IMR-90 (cell line): Measurements from ENCODE around the gene ZNF425. TPM values are rescaled to one million over a fixed set of nuclear protein-coding genes. Genes with fewer than 3 reads are reported as not detected.

Experiments used
- ATAC-seq: fragments of 200-7000 bp; cut with Tn5 transposase; 2 replicates; pipeline ENCODE4 v1.9.1; 2020; ENCODE audit warnings: low read depth, mild to moderate bottlenecking, moderate library complexity
- BruUV-seq: library from RNA; stranded (reverse); fragments of 400-500 nt; replicated peaks from 2 replicates; lab custom pipeline; 2021; lab: Mats Ljungman, UMichigan
- CTCF ChIA-PET: fragments of 300-600 bp; formaldehyde crosslinking; extraction: SDS; loops from one replicate; lab custom pipeline; 2021; ENCODE audit warnings: antibody characterized with exemption; lab: Yijun Ruan, JAX
- POLR2A ChIA-PET: fragments of 300-600 bp; sonication (Branson Sonifier 250); formaldehyde crosslinking; loops from one replicate; lab custom pipeline; 2022; ENCODE audit warnings: antibody characterized with exemption; ENCODE audit not compliant: unreplicated experiment; lab: Charles Lee
- DNase-seq: peaks from one replicate; pipeline ENCODE4 v3.0.0; 2013
- H2AFZ ChIP-seq: replicated peaks from 2 replicates; pipeline ENCODE3; 2013; ENCODE audit warnings: low read length, mild to moderate bottlenecking; ENCODE audit not compliant: poor library complexity
- H2AK5ac ChIP-seq: 2 replicates; pipeline ENCODE4 v1.6.1; 2013; ENCODE audit warnings: low read depth, low read length, inconsistent platforms
- H2AK9ac ChIP-seq: replicated peaks from 2 replicates; pipeline ENCODE3; 2013; ENCODE audit warnings: mild to moderate bottlenecking, low read depth, low read length, moderate library complexity; ENCODE audit not compliant: poor library complexity
- H2BK120ac ChIP-seq: 2 replicates; pipeline ENCODE4 v1.6.1; 2013; ENCODE audit warnings: low read depth, low read length, inconsistent platforms
- H2BK15ac ChIP-seq: 3 replicates; pipeline ENCODE4 v1.6.1; 2013; ENCODE audit warnings: low read depth, low read length, inconsistent platforms
- H2BK20ac ChIP-seq: 2 replicates; pipeline ENCODE4 v1.6.1; 2013; ENCODE audit warnings: low read depth, mild to moderate bottlenecking, inconsistent platforms, low read length, moderate library complexity
- H2BK5ac ChIP-seq: 2 replicates; pipeline ENCODE4 v1.6.1; 2013; ENCODE audit warnings: mild to moderate bottlenecking, low read depth, low read length, inconsistent platforms; ENCODE audit not compliant: poor library complexity, severe bottlenecking
- H3K14ac ChIP-seq: replicated peaks from 2 replicates; pipeline ENCODE4 v1.6.1; 2013; ENCODE audit warnings: low read depth, low read length, inconsistent platforms
- H3K18ac ChIP-seq: 2 replicates; pipeline ENCODE4 v1.6.1; 2013; ENCODE audit warnings: low read depth, low read length, control low read depth
- H3K23ac ChIP-seq: 2 replicates; pipeline ENCODE4 v1.6.1; 2013; ENCODE audit warnings: low read depth, low read length, inconsistent platforms
- H3K27ac ChIP-seq: 2 replicates; pipeline ENCODE4 v1.5.1; 2013; ENCODE audit warnings: mild to moderate bottlenecking, control low read depth, low read length; ENCODE audit not compliant: insufficient read depth
- H3K27me3 ChIP-seq: 2 replicates; pipeline ENCODE4 v1.6.1; 2013; ENCODE audit warnings: low read length; ENCODE audit not compliant: control insufficient read depth, insufficient read depth
- H3K36me3 ChIP-seq: 2 replicates; pipeline ENCODE4 v1.6.1; 2013; ENCODE audit warnings: low read length, mixed read lengths; ENCODE audit not compliant: control insufficient read depth, insufficient read depth
- H3K4ac ChIP-seq: 2 replicates; pipeline ENCODE4 v1.6.1; 2013; ENCODE audit warnings: low read depth, low read length, inconsistent platforms
- H3K4me1 ChIP-seq: 2 replicates; pipeline ENCODE4 v1.6.1; 2013; ENCODE audit warnings: low read length, mixed read lengths; ENCODE audit not compliant: control insufficient read depth, insufficient read depth
- H3K4me2 ChIP-seq: 2 replicates; pipeline ENCODE4 v1.6.1; 2013; ENCODE audit warnings: low read depth, mild to moderate bottlenecking, control low read depth, low read length, moderate library complexity
- H3K4me3 ChIP-seq: 2 replicates; pipeline ENCODE4 v1.5.1; 2013; ENCODE audit warnings: low read depth, mild to moderate bottlenecking, control low read depth, low read length, moderate library complexity; ENCODE audit not compliant: insufficient read depth
- H3K56ac ChIP-seq: 2 replicates; pipeline ENCODE4 v1.6.1; 2013; ENCODE audit warnings: low read length, inconsistent platforms; ENCODE audit not compliant: insufficient read depth; ENCODE audit errors: extremely low read depth
- H3K79me1 ChIP-seq, 2 experiments: 2 replicates each; pipeline ENCODE4 v1.6.1; 2013; ENCODE audit warnings: low read length in 2 of 2, inconsistent platforms in 1 of 2, low read depth in 1 of 2
- H3K9ac ChIP-seq: 2 replicates; pipeline ENCODE4 v1.6.1; 2013; ENCODE audit warnings: low read depth, low read length, control low read depth
- H3K9me1 ChIP-seq: 2 replicates; pipeline ENCODE4 v1.6.1; 2013; ENCODE audit warnings: low read length, inconsistent platforms; ENCODE audit not compliant: insufficient read depth
- H3K9me3 ChIP-seq: 2 replicates; pipeline ENCODE4 v1.6.1; 2013; ENCODE audit warnings: low read length; ENCODE audit not compliant: control insufficient read depth, insufficient read depth
- H4K20me1 ChIP-seq: 2 replicates; pipeline ENCODE4 v1.6.1; 2013; ENCODE audit warnings: low read length, inconsistent platforms; ENCODE audit not compliant: insufficient read depth
- H4K5ac ChIP-seq: 2 replicates; pipeline ENCODE4 v1.6.1; 2013; ENCODE audit warnings: mild to moderate bottlenecking, low read depth, low read length, control low read depth
- H4K8ac ChIP-seq, 2 experiments: 2 replicates each; pipeline ENCODE4 v1.6.1; 2013; ENCODE audit warnings: low read depth in 2 of 2, low read length in 2 of 2, control low read depth in 1 of 2, inconsistent platforms in 1 of 2
- H4K91ac ChIP-seq: 2 replicates; pipeline ENCODE4 v1.6.1; 2013; ENCODE audit warnings: low read depth, low read length, inconsistent platforms; ENCODE audit not compliant: insufficient read depth
- BHLHE40 ChIP-seq: fragments of 150-350 bp; IDR thresholded peaks from 2 replicates; pipeline ENCODE4 v1.6.1; 2016; ENCODE audit warnings: mild to moderate bottlenecking, low read depth, low read length
- CEBPB ChIP-seq: IDR thresholded peaks from 2 replicates; pipeline ENCODE4 v1.6.1; 2012; ENCODE audit warnings: low read depth, low read length, improper control_type of control experiment
- CHD1 ChIP-seq: IDR thresholded peaks from 2 replicates; pipeline ENCODE4 v1.6.1; 2012; ENCODE audit warnings: low read depth, low read length, improper control_type of control experiment
- FOS ChIP-seq: fragments of 150-350 bp; IDR thresholded peaks from 2 replicates; pipeline ENCODE4 v1.6.1; 2016; ENCODE audit warnings: low read depth, low read length
- MAFK ChIP-seq: IDR thresholded peaks from 2 replicates; pipeline ENCODE4 v1.6.1; 2012; ENCODE audit warnings: low read depth, low read length, improper control_type of control experiment
- MAZ ChIP-seq: IDR thresholded peaks from 2 replicates; pipeline ENCODE4 v1.6.1; 2012; ENCODE audit warnings: low read depth, mild to moderate bottlenecking, low read length, improper control_type of control experiment, moderate library complexity, borderline replicate concordance
- MXI1 ChIP-seq: IDR thresholded peaks from 2 replicates; pipeline ENCODE4 v1.6.1; 2012; ENCODE audit warnings: low read depth, mild to moderate bottlenecking, low read length, moderate library complexity, borderline replicate concordance
- NFE2L2 ChIP-seq: fragments of 150-350 bp; IDR thresholded peaks from 2 replicates; pipeline ENCODE4 v1.6.1; 2016; ENCODE audit warnings: low read depth, mild to moderate bottlenecking, low read length
- POLR2A ChIP-seq: IDR thresholded peaks from 2 replicates; pipeline ENCODE4 v1.6.1; 2012; ENCODE audit warnings: mild to moderate bottlenecking, low read depth, low read length
- RAD21 ChIP-seq: IDR thresholded peaks from 2 replicates; pipeline ENCODE4 v1.6.1; 2012; ENCODE audit warnings: low read length, improper control_type of control experiment
- RCOR1 ChIP-seq: IDR thresholded peaks from 2 replicates; pipeline ENCODE4 v1.6.1; 2012; ENCODE audit warnings: mild to moderate bottlenecking, low read length, improper control_type of control experiment; ENCODE audit not compliant: insufficient replicate concordance
- RFX5 ChIP-seq: IDR thresholded peaks from 2 replicates; pipeline ENCODE4 v1.8.0; 2012; ENCODE audit warnings: low read depth, mild to moderate bottlenecking, low read length, moderate library complexity
- SMC3 ChIP-seq: fragments of 150-350 bp; IDR thresholded peaks from 2 replicates; pipeline ENCODE4 v1.6.1; 2016; ENCODE audit warnings: low read depth, mild to moderate bottlenecking, antibody characterized with exemption, low read length, moderate library complexity
- WGBS, 2 experiments: methylation state at CpG; one replicate each; pipeline versions ENCODE4 v1.1.5 to v1.1.7; 2013; ENCODE audit warnings: missing lambda C conversion rate in 2 of 2; ENCODE audit not compliant: insufficient read length in 1 of 2; ENCODE audit errors: extremely low coverage in 2 of 2; 5-methylcytosine and 5-hydroxymethylcytosine counted together
- dilution Hi-C: fragments of 300-500 bp; cut with HindIII; formaldehyde crosslinking; loops from one replicate; pipeline ENCODE4 v1.14.3; 2018; ENCODE audit warnings: low sequenced_read_pairs; ENCODE audit not compliant: unreplicated experiment
- in situ Hi-C: fragments of 300-500 bp; cut with MboI; formaldehyde crosslinking; loops from 3 replicates; pipeline ENCODE4 v1.14.3; 2019; ENCODE audit warnings: low sequenced_read_pairs, inconsistent platforms, mixed read lengths
- intact Hi-C: fragments of 100-400 bp; cut with micrococcal nuclease; formaldehyde crosslinking; loops from 2 replicates; pipeline ENCODE4 v1.10.0; 2022
- polyA plus RNA-seq, 3 experiments: library from polyadenylated mRNA; depleted of rRNA; stranded (reverse); fragments of >200 nt; gene quantifications; 2 replicates each; pipeline ENCODE4 v1.2.3, GENCODE V29; 2012; ENCODE audit warnings: low replicate concordance in 1 of 3
- total RNA-seq: library from RNA; depleted of rRNA; stranded (reverse); fragments of >200 nt; gene quantifications from 2 replicates; pipeline ENCODE4 v1.2.3, GENCODE V29; 2012
- TF ChIP-seq, protein P1 (sequence below): fragments of 150-350 bp; IDR thresholded peaks from 2 replicates; pipeline ENCODE4 v1.6.1; 2016; ENCODE audit warnings: low read depth, mild to moderate bottlenecking, low read length, moderate library complexity, borderline replicate concordance
- TF ChIP-seq, protein P2 (sequence below): fragments of 150-350 bp; IDR thresholded peaks from 2 replicates; pipeline ENCODE4 v1.6.1; 2017; ENCODE audit warnings: mild to moderate bottlenecking, antibody characterized with exemption, low read length, low read depth
- TF ChIP-seq, protein P3 (sequence below): conservative IDR thresholded peaks from 2 replicates; pipeline ENCODE4 v1.5.1; 2012; ENCODE audit warnings: mild to moderate bottlenecking, low read depth, low read length, improper control_type of control experiment

Gene ZNF425
- total and polyA plus RNA-seq, 2 of the 4 experiments (the other 2 are of a cell fraction): 1.2 to 2.3 TPM

DNA sequence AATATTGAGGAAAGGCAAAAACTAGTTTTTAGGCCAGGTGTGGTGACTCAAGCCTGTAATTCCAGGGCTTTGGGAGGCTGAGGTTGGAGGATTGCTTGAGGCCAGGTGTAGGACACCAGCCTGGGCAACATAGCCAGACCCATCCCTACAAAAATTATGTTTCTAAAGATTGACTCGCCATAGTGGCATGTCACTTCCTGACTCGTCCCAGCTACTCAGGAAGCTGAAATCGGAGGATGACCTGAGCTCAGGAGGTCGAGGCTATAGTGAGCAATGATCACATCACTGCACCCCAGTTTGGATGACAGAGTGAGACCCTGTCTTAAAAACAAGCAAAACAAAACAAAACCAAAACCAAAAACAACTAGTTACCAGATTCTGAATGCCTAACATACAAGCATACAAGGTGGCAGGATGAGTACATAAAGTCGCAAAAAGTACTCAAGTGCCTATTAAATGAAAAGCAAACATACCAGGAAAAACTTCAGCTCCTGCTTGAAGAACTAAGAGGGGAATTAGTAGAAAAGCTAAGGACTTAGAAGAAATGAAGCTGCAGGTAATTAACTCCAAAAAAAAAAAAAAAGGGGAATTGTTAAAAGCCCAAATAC is 35.2 kb upstream of the ZNF425 start:
- Histone ChIP-seq H4K5ac (no peak overlapping the region), H2BK15ac (no peak overlapping the region), H3K4me3 (no peak overlapping the region), H2AFZ (no peak overlapping the region), H4K20me1 (peaks cover 7% of the 10 kb centered on the region), H4K91ac (no peak overlapping the region), H4K8ac (no peak overlapping the region), H3K9me3 (no peaks in the 10 kb centered on the region), H2BK120ac (no peak overlapping the region), H3K4me1 (peaks cover 5% of the 10 kb centered on the region; the same call in 1 of the 2 replicates), H3K9me1 (no peaks in the 10 kb centered on the region), H3K18ac (no peak overlapping the region), H3K27ac (no peak overlapping the region), H3K36me3 (peaks cover 19% of the 10 kb centered on the region), H3K56ac (no peak overlapping the region), H3K9ac (no peak overlapping the region), H3K79me1 (peaks cover 16 to 19% of the 10 kb centered on the region in 2 experiments), H3K14ac (no peak overlapping the region), H2BK20ac (no peak overlapping the region), H3K23ac (no peak overlapping the region), H3K27me3 (no peaks in the 10 kb centered on the region), H2BK5ac (no peak overlapping the region), H3K4ac (no peak overlapping the region), H2AK9ac (peak overlapping the region; percentile 70), H2AK5ac (no peak overlapping the region), H3K4me2 (no peak overlapping the region)
- BruUV-seq: no TSS peak
- intact Hi-C loops (no loop called here), dilution Hi-C loops (no loop called here), in situ Hi-C loops (no loop called here)
- ATAC-seq: peak; percentile 67
- peak; percentile 59 for DNase-seq
- TF ChIP-seq MXI1 (no peak), BHLHE40 (no peak), MAFK (no peak), MAZ (no peak), FOS (no peak), NFE2L2 (no peak), RAD21 (no peak), RCOR1 (no peak), SMC3 (no peak), POLR2A (no peak), CEBPB (no peak), CHD1 (no peak), RFX5 (no peak)
- TF ChIP-seq, protein P1, sequence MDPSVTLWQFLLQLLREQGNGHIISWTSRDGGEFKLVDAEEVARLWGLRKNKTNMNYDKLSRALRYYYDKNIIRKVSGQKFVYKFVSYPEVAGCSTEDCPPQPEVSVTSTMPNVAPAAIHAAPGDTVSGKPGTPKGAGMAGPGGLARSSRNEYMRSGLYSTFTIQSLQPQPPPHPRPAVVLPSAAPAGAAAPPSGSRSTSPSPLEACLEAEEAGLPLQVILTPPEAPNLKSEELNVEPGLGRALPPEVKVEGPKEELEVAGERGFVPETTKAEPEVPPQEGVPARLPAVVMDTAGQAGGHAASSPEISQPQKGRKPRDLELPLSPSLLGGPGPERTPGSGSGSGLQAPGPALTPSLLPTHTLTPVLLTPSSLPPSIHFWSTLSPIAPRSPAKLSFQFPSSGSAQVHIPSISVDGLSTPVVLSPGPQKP: no peak
- TF ChIP-seq, protein P2, sequence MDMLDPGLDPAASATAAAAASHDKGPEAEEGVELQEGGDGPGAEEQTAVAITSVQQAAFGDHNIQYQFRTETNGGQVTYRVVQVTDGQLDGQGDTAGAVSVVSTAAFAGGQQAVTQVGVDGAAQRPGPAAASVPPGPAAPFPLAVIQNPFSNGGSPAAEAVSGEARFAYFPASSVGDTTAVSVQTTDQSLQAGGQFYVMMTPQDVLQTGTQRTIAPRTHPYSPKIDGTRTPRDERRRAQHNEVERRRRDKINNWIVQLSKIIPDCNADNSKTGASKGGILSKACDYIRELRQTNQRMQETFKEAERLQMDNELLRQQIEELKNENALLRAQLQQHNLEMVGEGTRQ: no peak
- TF ChIP-seq, protein P3, sequence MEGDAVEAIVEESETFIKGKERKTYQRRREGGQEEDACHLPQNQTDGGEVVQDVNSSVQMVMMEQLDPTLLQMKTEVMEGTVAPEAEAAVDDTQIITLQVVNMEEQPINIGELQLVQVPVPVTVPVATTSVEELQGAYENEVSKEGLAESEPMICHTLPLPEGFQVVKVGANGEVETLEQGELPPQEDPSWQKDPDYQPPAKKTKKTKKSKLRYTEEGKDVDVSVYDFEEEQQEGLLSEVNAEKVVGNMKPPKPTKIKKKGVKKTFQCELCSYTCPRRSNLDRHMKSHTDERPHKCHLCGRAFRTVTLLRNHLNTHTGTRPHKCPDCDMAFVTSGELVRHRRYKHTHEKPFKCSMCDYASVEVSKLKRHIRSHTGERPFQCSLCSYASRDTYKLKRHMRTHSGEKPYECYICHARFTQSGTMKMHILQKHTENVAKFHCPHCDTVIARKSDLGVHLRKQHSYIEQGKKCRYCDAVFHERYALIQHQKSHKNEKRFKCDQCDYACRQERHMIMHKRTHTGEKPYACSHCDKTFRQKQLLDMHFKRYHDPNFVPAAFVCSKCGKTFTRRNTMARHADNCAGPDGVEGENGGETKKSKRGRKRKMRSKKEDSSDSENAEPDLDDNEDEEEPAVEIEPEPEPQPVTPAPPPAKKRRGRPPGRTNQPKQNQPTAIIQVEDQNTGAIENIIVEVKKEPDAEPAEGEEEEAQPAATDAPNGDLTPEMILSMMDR: no peak
- POLR2A ChIA-PET: no interaction called here
- CTCF ChIA-PET: no interaction called here
- WGBS, 2 experiments: no CpG with 5 or more reads among the region's 5 CpGs
